GM04503 (cell line): ENCODE measurements around the gene ENAH.

Source experiments
- DNase-seq: peaks from one replicate; pipeline ENCODE4 v3.0.0-alpha.2; 2012; ENCODE audit warnings: low read depth

ENAH gene

DNA sequence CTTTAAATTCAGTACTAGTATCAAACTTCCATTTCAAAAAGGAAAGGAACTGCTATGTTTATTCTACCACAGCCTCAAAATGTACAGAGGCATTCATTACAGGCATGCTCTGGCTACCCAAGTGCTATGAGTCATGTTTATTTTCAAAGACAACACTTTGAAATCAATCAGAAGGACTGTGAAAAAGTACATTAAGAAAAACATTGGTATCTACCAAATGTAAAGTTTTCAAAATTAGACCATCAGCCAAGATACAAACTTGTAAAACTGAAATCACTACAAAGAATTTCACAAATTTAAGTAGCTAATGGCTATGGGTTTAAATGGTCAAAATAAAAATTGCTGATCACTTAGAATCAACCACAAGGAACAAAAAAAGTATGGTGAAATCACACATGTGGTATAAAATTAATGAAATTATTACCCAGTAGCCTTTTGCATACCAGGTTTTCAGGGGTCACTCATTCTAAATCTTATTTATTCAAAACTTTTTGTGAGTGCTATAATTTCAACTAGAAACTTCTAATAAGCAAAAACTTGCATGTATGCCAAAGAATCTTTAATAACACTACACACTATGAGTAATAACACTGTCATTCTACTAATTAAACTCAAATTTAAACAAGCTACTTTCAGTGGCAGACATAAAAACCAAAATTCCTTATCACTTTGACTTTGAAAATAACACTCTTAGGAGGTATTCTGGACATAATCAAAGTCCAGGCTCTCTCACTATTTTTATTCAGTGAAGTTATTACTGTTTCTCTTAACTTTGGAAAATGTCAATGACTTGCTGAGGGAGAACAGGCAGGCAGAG, 49.2 kb downstream of the ENAH start:
- no peak for DNase-seq

DNA sequence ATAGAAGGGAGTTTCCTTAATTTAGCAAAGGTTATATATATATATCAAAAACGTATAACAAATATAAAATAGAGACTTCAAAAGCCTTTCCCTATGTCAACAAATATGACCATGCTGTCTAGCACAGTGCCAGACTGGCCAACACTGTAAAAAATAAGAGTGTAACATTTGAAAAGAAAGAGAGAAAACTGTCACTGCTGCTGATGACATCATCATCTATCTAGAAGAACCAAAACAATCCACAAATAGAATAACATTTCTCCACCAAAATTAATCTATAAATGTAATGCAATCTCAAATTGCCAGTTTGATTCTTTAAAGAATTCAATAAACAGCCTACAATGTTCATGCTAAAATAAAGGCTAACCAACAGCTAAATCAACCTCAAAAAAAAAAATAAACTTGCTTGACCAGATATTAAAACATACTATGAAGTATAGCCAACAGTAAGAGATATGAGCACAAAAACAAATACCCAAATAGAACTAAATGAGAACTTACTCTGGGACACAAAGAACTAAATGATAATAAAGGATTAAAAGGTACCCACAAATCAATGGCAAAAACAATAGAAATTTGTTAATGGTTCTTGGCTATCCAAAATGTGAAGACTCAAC, 50.2 kb downstream of the ENAH start:
- DNase-seq, result no peak

DNA sequence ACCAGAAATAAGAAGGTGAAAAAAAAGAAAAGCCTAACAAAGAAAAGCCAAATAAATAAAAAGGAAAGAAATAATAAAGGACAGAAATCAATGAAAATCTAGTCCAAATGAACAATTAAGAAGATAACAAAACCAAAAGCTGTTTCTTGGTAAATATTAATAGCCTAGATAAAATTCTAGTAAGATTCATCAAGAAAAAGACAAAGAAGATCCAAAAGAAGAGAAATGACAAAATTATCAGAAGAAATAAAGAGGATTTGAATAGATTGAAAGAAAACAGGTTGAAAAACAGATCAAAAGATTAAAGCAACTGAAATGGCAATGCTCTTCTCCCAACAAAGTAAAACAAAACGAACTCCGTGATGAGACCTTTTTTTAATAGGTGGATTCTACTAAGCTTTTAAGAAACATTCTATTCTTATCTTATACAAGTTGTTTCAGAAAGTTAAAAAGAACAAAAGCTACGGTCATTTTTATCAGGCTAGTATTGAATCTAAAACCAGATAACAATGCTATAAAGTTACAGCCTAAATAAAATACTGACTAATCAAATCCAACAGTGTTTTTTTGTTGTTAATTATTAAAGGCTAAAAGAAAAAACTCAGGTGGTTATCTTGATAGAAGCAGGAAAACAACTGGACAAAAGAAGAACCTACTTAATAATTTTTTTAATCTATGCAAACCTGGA, 50.9 kb downstream of the ENAH start:
- DNase-seq, result no peak

DNA sequence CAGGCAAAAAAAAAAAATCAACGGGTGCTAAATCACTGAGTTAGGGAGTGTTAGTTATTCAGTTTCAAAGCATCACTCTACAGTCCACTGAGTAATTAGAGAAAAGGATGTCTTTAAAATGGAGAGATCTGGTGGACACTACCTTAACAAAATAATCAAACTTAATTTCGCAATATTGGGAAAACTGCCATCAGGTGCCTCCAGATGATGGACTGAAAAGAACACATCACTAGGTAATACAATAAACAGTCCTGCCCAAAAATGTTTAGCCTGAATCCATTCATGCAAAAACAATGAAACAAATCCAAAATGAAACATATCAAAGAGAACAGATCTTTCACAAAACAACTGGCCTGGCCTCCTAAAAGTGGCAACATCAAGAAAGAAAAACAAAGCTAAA, 54.1 kb downstream of the ENAH start:
- no peak for DNase-seq

DNA sequence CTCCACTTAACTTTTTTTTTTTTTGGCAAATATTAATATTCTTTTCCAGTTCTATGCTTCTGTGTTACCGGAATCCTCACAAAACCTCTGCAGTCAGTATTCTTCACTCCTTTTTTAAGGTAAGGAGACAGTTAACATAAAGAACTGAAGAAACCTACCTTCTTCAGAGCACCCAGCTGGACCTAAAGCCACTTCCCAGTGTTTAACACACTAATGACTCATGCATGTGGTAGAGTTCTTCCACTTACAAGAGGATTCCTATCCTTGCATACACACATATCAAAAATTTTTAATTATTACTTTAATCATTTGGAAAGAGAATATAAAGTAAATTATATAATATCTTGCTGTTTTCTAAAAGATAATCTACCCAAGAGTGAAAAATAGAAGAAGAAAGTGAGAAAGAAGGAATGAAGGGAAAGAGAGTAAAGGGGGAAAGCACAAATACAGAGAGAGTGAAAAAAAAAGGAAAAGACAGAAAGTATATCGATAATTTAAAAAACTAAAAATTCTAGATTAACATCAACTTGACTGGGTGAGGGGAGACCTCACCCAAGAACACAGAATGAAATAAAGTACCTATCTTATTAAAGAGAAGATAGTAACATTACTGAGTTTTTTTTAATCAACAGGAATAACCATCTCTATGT, 54.9 kb downstream of the ENAH start:
- no peak for DNase-seq

DNA sequence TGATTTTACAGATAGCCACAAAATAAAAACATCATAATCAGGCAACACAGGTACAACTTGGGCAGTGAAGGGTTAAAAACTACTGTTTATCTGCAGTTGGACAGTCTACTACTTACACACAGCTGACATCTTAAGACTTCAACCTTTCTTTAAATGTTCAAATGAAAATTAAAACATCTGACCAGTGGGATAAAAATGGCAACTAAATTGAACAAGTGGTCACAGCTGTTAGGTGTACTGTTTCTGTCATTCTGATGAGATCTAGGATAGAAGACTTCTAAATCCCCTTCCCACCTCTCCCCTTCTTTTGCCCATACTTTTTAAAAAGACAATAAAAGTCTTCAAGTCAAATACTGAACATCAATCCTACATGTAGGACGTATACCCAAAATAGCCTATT, 56.2 kb downstream of the ENAH start:
- DNase-seq, result no peak

DNA sequence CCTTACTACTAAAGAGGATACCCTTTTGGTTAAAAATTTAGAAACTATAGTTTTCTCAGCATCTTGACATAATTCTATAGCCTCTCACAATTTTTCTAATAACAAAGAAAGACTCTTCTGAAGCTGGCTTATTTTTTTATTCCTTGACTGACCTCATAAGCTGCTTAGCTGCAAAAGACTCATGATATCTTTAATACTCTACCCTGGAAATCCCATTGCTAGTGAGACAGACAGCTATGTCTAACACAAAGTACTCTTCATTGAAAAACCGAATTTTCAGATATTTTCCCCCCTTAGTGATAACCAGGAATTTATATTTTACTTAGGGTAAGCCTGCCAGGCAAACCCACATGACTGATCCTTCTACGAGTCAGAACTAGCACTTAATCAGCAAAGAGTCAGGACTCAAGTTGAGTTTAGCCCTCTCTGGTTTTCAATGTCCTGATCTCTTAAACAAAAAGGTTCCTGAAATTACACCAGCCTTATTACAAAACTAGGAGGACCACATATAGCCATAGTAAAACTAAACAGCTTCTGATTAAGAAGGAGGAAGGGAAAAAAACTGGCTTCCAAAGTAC, 56.9 kb downstream of the ENAH start:
- DNase-seq, result no peak

DNA sequence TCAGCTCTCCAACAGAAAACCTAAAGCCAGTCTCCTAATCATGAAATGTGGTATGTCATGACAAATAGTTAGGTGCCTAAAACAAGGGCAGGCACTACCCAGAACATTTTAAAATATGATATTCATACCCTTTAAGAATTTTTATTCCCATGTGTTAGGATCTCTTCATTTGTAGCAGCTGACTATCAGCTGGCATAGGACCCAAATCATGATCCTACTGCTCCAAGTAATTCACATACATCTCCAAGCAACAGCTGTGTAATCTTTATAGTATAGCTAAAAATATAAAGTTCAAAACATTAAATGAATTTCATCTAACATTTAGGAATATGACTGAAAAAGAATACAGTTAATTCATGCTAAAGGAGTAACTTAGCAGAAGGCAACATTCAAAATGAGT, 57.5 kb downstream of the ENAH start:
- no peak for DNase-seq

DNA sequence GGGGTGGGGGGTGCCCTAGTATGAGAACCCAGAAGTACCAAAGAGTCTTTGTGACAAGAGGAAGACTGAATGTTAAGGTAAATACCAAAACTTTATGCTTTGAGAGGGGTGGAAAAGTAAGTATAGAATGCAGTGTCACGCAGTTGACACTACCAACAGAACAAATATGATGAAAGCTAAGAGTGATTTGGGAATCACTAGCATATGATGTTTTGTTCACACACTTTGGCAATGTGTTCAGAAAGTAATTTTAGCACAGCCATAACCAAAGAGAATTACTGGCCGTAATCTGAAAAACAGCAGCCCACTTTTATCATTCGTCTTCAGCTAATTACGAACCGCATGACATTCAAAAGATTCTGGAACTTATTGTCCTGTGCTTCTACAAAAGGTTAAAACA, 59.5 kb downstream of the ENAH start:
- DNase-seq, result no peak

DNA sequence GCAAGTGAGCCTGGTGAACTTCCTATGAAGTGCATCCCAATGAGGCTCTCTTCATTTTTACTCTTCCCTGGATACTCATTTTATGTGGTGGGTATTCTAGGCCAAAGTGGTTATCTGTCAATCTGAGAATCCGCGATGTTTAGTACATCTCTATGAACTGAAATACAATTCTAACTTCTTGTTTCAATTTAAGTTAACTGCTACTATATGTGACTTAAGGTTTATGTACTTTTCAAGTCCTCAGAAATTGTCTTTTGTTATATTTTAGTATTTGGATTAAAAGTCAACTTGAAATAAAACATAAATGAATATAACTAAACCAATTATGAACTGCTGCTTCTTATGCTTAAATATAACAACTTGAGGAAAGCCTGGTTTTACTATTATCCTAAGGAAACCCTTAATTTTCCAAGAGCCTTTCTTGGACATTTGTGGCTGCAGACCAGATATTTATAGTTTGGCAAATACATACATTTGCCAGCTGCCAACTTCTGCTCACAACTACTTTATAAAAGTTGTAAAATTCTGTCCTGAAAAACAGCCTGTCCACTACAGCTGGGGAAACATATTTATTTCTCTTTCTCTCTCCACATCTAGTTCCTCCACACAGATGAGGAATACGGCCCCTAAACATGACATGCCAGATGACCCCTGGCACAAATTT, 60.4 kb downstream of the ENAH start:
- no peak for DNase-seq

DNA sequence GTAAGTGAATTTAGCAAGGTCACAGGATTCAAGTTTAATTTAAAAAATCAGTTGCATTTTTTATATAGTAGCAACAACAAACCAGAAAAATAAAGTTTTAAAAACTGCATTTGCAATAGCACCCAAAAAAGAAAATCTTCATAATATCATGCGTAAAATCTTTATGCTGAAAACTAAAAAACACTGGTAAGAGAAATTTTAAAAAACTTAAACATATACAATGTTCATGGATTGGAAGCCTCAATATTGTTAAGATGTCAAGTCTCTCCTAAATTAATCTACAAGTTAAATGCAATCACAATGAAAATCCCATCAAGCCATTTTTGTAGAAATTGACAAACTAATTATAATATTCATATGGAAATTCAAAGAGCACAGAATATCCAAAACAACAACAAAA, 65.6 kb downstream of the ENAH start:
- DNase-seq, result no peak

DNA sequence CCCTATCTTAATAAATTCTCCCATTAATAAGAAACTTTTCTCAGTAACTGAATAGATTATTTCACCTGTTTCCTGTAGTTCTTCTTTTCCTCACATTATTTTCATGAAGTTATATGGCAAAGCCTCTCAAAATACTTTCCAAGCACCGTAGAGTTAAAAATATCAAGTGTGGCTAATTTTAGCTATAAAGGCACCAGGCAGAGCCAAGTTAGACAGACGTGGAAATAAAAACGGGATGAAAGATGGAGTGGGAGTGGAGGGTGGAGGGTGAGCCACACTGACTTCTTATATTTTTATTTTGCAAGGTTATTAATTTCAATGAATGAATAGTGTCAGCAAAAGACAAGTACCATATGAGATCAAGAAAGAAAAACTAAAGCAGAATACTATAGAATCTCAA, 71.7 kb downstream of the ENAH start:
- no peak for DNase-seq

DNA sequence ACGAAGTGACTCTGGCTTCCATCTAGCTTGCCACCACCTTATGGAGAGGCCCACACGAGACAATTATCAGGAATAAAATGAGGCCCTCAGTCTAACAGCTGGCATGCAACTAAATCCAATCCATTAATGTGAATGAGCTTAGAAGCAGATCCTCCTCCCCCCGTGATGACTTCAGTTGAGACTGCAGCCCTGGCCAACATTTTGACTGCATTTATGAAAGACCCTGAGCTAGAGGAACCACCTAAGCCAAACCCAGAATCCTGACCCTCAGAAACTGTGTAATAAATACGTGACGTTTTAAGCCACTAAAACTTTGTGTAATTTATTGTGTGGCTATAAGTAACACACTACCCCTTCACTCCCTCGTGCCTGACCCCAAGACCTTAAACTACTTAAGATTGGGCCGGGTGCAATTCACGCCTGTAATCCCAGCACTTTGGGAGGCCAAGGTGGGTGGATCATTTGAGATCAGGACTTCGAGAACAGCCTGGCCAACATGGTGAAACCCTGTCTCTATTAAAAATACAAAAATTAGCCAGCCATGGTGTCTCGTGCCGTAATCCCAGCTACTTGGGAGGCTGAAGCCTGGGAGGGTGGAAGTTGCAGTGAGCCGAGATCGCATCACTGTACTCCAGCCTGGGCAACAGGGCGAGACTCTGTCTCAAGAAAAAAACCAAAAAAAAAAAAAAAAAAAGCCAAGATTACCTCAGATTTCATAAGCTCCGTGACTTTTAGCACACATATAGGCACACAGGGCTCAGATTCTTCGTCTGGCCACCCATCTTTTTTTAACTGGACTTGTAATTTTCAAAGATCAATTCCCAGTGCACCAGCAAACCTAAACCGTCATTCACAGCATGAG, 72.5 kb downstream of the ENAH start:
- DNase-seq, result no peak

DNA sequence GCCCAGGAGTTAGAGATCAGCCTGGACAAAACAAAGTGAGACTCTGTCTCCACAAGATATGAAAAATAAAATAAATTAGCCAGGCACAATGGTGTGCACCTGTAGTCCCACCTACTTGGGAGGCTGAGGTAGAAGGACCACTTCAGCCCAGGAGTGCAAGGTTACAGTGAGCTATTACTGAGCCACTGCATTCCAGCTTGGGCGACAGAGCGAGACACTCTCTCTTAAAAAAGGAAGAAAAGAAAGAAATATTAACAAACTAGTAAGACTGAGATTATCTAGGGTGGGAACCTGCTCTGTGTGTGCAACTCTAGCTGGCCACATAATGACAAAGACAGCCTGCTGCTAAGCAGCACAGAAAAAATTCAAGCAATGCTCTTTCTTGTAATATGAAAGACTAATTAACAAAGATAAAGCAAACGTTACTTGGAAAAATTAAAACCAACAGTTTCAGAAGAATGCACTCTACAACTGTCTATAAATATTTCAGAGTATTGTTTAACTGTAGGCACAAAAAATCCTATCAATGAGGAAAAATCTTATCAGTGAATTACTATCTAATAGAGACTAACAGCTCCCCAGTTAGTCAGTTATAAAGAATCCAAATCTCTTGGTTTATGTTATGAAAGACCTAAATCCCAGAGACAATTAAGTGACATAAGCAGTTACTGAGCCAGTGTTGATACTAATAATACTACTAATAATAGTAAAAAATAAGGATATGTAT, 74.5 kb downstream of the ENAH start:
- no peak for DNase-seq

DNA sequence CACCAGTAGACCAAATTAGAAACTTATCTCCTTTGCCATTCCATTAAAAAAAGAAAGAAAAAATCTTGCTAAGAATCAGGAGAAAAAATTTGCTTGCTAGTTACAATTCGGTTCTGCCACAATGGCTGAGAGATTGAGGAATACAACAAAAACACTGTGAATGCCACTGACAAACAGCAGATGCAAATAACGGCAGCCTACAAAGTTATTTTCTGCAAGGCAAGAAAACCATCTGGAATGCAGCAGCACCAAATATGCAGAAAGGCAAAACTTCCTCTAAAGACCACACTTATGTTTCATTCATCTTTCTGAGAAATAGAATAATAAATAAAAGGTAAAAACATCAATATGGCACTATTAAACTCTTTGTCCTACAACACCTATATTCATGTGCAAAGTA, 75.7 kb downstream of the ENAH start:
- DNase-seq, result no peak

DNA sequence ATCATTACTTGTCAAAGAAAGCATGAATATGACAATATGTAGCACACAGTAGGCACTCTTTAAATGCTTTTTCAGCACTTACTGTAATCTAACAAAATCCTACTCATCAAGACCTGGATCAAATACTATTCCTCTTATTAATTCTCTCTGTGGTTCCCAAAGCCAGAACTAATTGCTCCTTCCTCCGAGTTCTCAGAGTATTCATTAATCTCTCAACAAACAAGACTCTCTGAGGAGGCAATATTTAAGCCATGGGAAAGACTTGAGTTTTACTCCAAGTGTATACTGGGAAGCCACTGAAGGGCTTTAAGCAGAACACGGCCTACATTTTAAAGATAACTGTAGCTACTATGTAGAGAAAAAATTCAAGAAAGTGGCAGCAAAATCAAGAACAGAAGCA, 79.7 kb downstream of the ENAH start:
- DNase-seq, result no peak

DNA sequence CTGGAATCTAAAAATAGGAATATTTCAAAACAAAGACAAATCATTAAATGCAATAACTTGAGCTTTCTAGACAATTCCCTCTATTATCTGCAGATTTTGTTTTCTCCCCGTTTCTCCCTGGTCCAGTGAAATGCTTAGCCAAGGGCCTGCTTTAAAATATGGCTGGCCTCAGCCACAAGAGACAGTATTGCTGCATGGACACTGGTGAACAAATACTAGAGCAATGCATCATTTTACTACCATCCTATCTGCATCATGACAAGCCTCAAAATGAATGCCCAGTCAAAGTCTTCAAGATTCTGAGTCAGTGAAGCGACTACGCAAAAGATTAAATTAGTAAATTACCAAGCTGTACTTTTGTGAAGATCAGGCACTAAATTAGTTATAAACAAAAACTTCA, 80.5 kb downstream of the ENAH start:
- peak; percentile 38 for DNase-seq

DNA sequence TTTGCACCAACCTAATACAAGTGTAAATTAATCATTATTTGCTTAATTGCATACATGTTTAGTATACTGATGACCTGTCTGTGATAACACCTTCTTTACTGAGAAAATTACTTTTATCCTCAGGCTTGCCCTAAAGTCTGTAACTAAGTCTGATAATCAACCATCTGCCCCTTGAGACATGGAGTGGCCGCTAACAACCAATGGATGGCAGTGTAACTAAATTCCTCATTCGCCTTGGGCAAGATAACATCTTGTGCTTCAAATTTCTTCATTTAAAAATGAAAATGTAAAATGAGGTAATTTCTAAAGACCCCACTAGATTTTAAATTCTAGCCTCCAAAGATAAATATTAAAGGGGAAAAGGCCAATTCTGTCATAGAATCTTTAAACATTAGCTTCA, 85.1 kb downstream of the ENAH start:
- no peak for DNase-seq

DNA sequence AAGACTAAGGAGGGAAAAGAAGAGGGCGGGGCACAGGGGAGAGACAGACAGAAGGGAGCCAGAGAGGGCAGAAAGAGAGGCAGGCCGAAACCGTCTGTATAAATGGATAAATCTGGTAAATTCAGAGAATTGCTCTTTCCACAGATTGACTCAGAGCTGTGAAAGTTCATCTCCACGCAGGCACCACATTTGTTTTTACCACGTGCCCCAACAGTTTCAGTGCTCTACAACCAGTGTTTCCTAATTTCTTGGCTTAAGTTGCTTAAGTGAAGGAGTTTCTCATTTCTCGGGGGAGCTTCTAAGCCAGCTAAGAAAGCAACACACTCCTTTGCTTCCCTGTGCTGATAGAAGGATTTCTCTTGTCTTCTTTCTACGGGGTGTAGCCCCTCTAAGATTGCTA, 87.1 kb downstream of the ENAH start:
- peak; percentile 25 for DNase-seq

DNA sequence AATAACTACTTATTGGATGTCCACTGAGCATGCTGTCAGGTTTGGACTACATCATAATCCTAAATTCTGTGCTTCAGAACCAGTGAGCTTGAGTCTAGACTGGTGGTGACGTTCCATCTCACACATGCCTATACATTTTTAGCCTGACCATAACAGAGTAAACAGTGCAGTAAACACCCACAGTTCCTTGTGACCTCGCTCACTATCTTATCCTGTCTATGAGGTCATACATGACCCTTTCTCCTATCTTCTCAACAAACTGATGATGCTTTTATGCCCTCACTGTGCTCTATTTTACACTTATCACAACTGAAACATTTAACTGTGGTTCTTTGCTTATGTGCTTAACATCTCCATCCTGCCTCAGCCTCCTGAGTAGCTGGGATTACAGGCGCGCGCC, 91.2 kb downstream of the ENAH start:
- DNase-seq, result no peak
